ENCODE data around the gene RABL2A.
"Not testable (repeated sequence)": the region's sequence is repeated elsewhere in the genome, so short reads cannot be mapped to it uniquely, and the experiment has no call there.

GRCh38 chr2:113656031-113656624, 29.1 kb downstream of the RABL2A start:
- not testable (repeated sequence) for TF ChIP-seq CTCF (IDR thresholded peaks at IDR 0.05; ENCODE audit: insufficient read depth, low read length, poor library complexity, severe bottlenecking); EZH2phosphoT487 (conservative IDR thresholded peaks at IDR 0.05; ENCODE audit: low read length)
